ENCODE results near the gene C5AR2. TPM values are rescaled to one million over a fixed set of nuclear protein-coding genes. Genes with fewer than 3 reads are reported as not detected.

C5AR2 gene
- total RNA-seq (2022; extraction: Qiagen RNA extraction): 2.3 to 6.0 TPM (median 4.4 TPM) in 5 replicates

DNA sequence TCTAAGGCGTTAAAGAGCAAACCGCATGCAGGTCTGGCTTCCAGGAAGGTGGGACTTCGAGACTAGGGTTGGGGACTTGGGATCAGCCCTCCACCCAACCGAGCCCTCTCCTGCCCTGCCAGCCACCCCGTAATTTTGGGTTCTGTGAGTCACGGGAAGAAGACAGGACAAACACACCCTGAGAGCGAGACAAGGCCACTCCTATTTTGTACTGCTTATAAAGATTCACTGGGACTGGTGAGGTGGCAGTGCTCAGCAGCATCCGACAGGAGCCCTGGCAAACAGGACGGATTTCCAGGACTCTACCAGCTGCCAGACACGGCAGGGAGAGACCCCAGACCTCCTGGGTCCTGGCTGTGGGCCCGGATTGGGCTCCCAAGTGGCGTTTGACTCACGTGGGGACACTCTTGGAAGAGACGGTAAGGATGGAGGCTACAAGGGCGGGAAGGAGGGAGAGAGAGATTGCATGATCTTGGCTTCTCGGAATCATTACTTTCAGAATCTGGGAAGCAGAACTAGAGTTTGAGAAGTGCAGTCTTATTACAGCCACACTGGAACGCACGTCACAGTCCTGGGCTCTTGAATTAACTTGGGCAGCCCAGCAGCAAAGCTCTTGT is at the start of gene C5AR2:
Gene C5AR2 (plus strand): TSS at position 245 of the 617 bp plus-strand sequence. CDS start 8,625 bp downstream, outside the sequence.

GRCh38 chr19:47309608-47310007 is 22.4 kb upstream of the C5AR2 start, which contains the start of gene C5AR1:
TSS of gene C5AR1 (plus strand) at chr19:47309861. CDS start at chr19:47309896, 35 bp downstream.

GRCh38 chr19:47348819-47349795 is 17.1 kb downstream of the C5AR2 start, which contains the start of gene DHX34:
TSS of gene DHX34 (plus strand) at chr19:47349315. CDS start at chr19:47353031, 3,716 bp downstream.

Other genes starting within 250 kb of the C5AR2 start
- 18.6 to 20.9 TPM (median 18.8 TPM) in 5 replicates for gene ZC3H4, start 218.4 kb upstream of the C5AR2 start, total RNA-seq (2022; extraction: Qiagen RNA extraction)
- 204 to 243 TPM (median 210 TPM) in 5 replicates for gene SAE1, start 201.3 kb upstream of the C5AR2 start, total RNA-seq (2022; extraction: Qiagen RNA extraction)
- gene BBC3, start 101.0 kb upstream of the C5AR2 start, total RNA-seq (2022; extraction: Qiagen RNA extraction): 18.2 to 36.1 TPM (median 35.2 TPM) in 5 replicates
- 22.0 to 27.6 TPM (median 25.5 TPM) in 5 replicates for gene CCDC9, start 75.7 kb upstream of the C5AR2 start, total RNA-seq (2022; extraction: Qiagen RNA extraction)
- gene INAFM1, start 57.3 kb upstream of the C5AR2 start, total RNA-seq (2022; extraction: Qiagen RNA extraction): 4.1 to 11.3 TPM (median 10.3 TPM) in 5 replicates
- gene C5AR1, start 22.3 kb upstream of the C5AR2 start, total RNA-seq (2022; extraction: Qiagen RNA extraction): 1.4 to 2.3 TPM (median 1.9 TPM) in 5 replicates
- gene DHX34, start 17.1 kb downstream of the C5AR2 start, total RNA-seq (2022; extraction: Qiagen RNA extraction): 28.0 to 38.6 TPM (median 36.9 TPM) in 5 replicates
- 32.8 to 41.2 TPM (median 39.1 TPM) in 5 replicates for gene MEIS3, start 87.4 kb downstream of the C5AR2 start, total RNA-seq (2022; extraction: Qiagen RNA extraction)
- gene SLC8A2, start 139.7 kb downstream of the C5AR2 start, total RNA-seq (2022; extraction: Qiagen RNA extraction): 0.25 to 0.36 TPM (median 0.32 TPM) in 5 replicates
- gene KPTN, start 152.0 kb downstream of the C5AR2 start, total RNA-seq (2022; extraction: Qiagen RNA extraction): 15.9 to 23.0 TPM (median 21.2 TPM) in 5 replicates
- 83.4 to 113 TPM (median 98.9 TPM) in 5 replicates for gene NAPA, start 182.9 kb downstream of the C5AR2 start, total RNA-seq (2022; extraction: Qiagen RNA extraction)
- not detected in 5 replicates for gene ZNF541, start 241.0 kb downstream of the C5AR2 start, total RNA-seq (2022; extraction: Qiagen RNA extraction)

Measured in A549 treated with CORT108297 at 1 μM for 4 hours (cell line).